ENCODE data around the gene CCDC18. TPM values are rescaled to one million over a fixed set of nuclear protein-coding genes. Genes with fewer than 3 reads are reported as not detected.
"Not testable (repeated sequence)": the region's sequence is repeated elsewhere in the genome, so short reads cannot be mapped to it uniquely, and the experiment has no call there.

CCDC18 gene
- total RNA-seq, 4 donors from 2014 or later: 2.2 to 15.5 (median 3.6) TPM

DNA sequence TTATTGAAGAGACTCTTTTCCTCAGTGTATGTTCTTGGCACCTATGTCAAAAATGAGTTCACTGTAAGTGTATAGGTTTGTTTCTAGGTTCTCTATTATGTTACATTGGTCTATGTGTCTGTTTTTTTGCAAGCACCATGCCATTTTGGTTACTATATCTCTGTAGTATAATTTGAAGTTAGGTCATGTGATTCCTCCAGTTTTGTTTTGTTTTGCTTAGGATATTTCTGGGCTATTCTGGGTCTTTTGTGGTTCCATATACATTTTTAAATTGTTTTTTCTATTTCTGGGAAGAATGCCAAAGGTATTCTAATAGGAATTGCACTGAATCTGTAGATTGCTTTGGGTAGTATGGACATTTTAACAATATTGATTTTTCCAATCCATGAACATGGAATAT, 13.5 kb upstream of the CCDC18 start:
- no peak overlapping the region for H3K4me3 ChIP-seq (replicated peaks in 1 of 3)
- TF ChIP-seq, protein P1, sequence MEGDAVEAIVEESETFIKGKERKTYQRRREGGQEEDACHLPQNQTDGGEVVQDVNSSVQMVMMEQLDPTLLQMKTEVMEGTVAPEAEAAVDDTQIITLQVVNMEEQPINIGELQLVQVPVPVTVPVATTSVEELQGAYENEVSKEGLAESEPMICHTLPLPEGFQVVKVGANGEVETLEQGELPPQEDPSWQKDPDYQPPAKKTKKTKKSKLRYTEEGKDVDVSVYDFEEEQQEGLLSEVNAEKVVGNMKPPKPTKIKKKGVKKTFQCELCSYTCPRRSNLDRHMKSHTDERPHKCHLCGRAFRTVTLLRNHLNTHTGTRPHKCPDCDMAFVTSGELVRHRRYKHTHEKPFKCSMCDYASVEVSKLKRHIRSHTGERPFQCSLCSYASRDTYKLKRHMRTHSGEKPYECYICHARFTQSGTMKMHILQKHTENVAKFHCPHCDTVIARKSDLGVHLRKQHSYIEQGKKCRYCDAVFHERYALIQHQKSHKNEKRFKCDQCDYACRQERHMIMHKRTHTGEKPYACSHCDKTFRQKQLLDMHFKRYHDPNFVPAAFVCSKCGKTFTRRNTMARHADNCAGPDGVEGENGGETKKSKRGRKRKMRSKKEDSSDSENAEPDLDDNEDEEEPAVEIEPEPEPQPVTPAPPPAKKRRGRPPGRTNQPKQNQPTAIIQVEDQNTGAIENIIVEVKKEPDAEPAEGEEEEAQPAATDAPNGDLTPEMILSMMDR (IDR thresholded peaks at IDR 0.05): no peak
- no peak for TF ChIP-seq POLR2A (IDR thresholded peaks at IDR 0.05)
- no peaks in the 10 kb centered on the region for H3K27me3 ChIP-seq
- no peak for DNase-seq
- peaks cover 0 to 6% of the 10 kb centered on the region in 2 donors for H3K4me1 ChIP-seq
- no peaks in the 10 kb centered on the region for H3K9me3 ChIP-seq
- H3K27ac ChIP-seq: no peak overlapping the region
- H3K36me3 ChIP-seq: no peaks in the 10 kb centered on the region
- intact Hi-C loops (cut with DNase I): no loop called here

GRCh38 chr1:93170141-93170678, 10.3 kb upstream of the CCDC18 start:
- intact Hi-C loops (cut with DNase I); H3K4me1 ChIP-seq; DNase-seq; H3K4me3 ChIP-seq (replicated peaks in 1 of 3); H3K27ac ChIP-seq; H3K9me3 ChIP-seq; H3K36me3 ChIP-seq; H3K27me3 ChIP-seq: not testable (repeated sequence)
- WGBS, 2 donors: 98% methylated on average over 27 to 31 of the region's 36 CpGs

DNA sequence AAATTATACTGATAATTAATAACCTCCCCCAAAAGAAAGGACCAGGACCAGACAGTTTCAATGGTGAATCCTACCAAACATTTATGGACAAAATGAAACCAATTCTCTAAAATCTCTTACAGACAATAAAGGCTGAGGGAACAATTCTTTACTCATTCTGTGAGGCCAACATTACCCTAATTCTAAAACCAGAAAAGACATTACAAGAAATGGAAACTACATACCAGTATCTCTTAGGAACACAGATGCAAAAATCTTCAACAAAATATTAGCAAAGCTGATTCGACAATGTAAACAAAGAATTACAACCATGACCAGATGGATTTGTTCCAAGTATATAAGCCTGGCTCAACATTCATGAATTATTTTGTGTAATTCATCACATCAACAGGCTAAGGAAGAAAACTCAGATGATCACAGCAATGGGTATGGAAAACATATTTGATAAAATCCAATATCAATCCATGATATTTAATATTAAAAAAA, 8.9 kb upstream of the CCDC18 start:
- 71 to 86% methylated on average over 1 of the region's 1 CpG for WGBS, 2 donors
- peaks cover 0 to 7% of the 10 kb centered on the region in 2 donors for H3K4me1 ChIP-seq

DNA sequence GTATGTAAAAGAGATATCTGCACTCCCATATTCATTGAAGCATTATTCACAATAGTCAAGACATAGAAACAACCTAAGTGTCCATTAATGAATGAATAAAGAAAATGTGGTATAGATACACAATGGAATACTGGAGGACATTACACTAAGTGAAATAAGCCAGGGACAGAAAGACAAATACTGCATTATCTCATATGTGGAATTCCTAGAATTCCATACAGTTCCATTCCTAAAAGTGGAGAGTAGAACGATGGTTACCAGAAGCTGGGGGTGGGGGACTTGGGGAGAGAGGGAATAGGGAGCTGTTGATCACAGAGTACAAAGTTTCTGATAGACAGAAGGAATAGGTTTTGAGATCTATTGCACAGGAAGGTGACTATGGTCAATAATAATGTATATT, 7.7 kb upstream of the CCDC18 start:
- H3K4me1 ChIP-seq: peaks cover 4 to 10% of the 10 kb centered on the region in 2 donors
- no peaks in the 10 kb centered on the region for H3K36me3 ChIP-seq
- H3K27me3 ChIP-seq: no peaks in the 10 kb centered on the region
- no peak overlapping the region for H3K4me3 ChIP-seq (replicated peaks in 1 of 3)
- TF ChIP-seq, protein P1 (IDR thresholded peaks at IDR 0.05): no peak
- no peak for TF ChIP-seq POLR2A (IDR thresholded peaks at IDR 0.05)
- WGBS, 2 donors: 47 to 49% methylated on average over 1 of the region's 1 CpG
- intact Hi-C loops (cut with DNase I): no loop called here
- H3K9me3 ChIP-seq: no peaks in the 10 kb centered on the region
- DNase-seq: no peak
- H3K27ac ChIP-seq: no peak overlapping the region

More for the DNA sequence above, 8.9 kb upstream of the CCDC18 start:
- no peak overlapping the region for H3K27ac ChIP-seq
- H3K36me3 ChIP-seq: no peaks in the 10 kb centered on the region
- H3K4me3 ChIP-seq (replicated peaks in 1 of 3): no peak overlapping the region
- intact Hi-C loops (cut with DNase I): no loop called here
- TF ChIP-seq, protein P1 (IDR thresholded peaks at IDR 0.05): no peak
- TF ChIP-seq POLR2A (IDR thresholded peaks at IDR 0.05): no peak
- DNase-seq: no peak
- H3K9me3 ChIP-seq: no peaks in the 10 kb centered on the region
- H3K27me3 ChIP-seq: no peaks in the 10 kb centered on the region

- H3K27ac ChIP-seq; H3K9me3 ChIP-seq; H3K27me3 ChIP-seq; DNase-seq; H3K4me3 ChIP-seq (replicated peaks in 1 of 3); intact Hi-C loops (cut with DNase I); H3K36me3 ChIP-seq: not testable (repeated sequence)
- 96 to 97% methylated on average over 3 of the region's 3 CpGs for WGBS, 2 donors
- H3K4me1 ChIP-seq: peaks cover 14 to 23% of the 10 kb centered on the region in 2 donors
These were observed 5.9 kb upstream of the CCDC18 start for GRCh38 chr1:93174638-93175037.

GRCh38 chr1:93177991-93178390, 2.5 kb upstream of the CCDC18 start:
- Histone ChIP-seq H3K27ac (no peak overlapping the region), H3K4me1 (peaks cover 14 to 15% of the 10 kb centered on the region in 2 donors), H3K4me3 (replicated peaks in 1 of 3) (peak overlapping the region in 1 of 3 donors; percentile 93), H3K27me3 (no peaks in the 10 kb centered on the region), H3K36me3 (no peaks in the 10 kb centered on the region), H3K9me3 (no peaks in the 10 kb centered on the region)
- 61 to 69% methylated on average over 4 of the region's 4 CpGs for WGBS, 2 donors
- intact Hi-C loops (cut with DNase I): no loop called here
- no peak for TF ChIP-seq POLR2A (IDR thresholded peaks at IDR 0.05)
- TF ChIP-seq, protein P1 (IDR thresholded peaks at IDR 0.05): no peak
- no peak for DNase-seq

Measured in thyroid gland (tissue), 4 donors.